HCT116 (cell line): ENCODE results near the gene VAMP8. TPM values are rescaled to one million over a fixed set of nuclear protein-coding genes. Genes with fewer than 3 reads are reported as not detected.

Experiments used
- ATAC-seq: fragments of 200-7000 bp; cut with Tn5 transposase; 2 replicates; pipeline ENCODE4 v1.9.1; 2020; ENCODE audit warnings: mild to moderate bottlenecking, moderate library complexity
- BruUV-seq: library from RNA; stranded (reverse); fragments of 400-500 nt; replicated peaks from 2 replicates; lab custom pipeline; 2021; lab: Mats Ljungman, UMichigan
- CTCF ChIA-PET: fragments of 300-600 bp; sonication (Branson Sonifier 250); formaldehyde crosslinking; loops from one replicate; lab custom pipeline; 2021; ENCODE audit warnings: antibody characterized with exemption; lab: Charles Lee
- POLR2A ChIA-PET: fragments of 300-600, 350-600 bp; sonication (Branson Sonifier 250); formaldehyde crosslinking; loops from one replicate; lab custom pipeline; 2021; ENCODE audit warnings: antibody characterized with exemption; lab: Charles Lee
- RAD21 ChIA-PET, 2 experiments: fragments of 300-600 bp; sonication (Branson Sonifier 250); formaldehyde crosslinking; loops; one replicate each; lab custom pipeline; 2023; ENCODE audit warnings: low total read pairs in 2 of 2; ENCODE audit not compliant: uncharacterized antibody in 2 of 2, unreplicated experiment in 2 of 2, low non-redundant PET in 1 of 2; lab: Charles Lee
- DNase-seq: peaks from one replicate; pipeline ENCODE4 v3.0.0-alpha.2; 2010; ENCODE audit warnings: low read depth, low spot score
- H2AFZ ChIP-seq: fragments of 200-600 bp; shearing (Covaris generic), sonication (generic); 2 replicates; pipeline ENCODE4 v1.6.1; 2017; ENCODE audit warnings: low read depth, mixed run types, mixed read lengths, antibody characterized with exemption, low read length; ENCODE audit not compliant: poor library complexity, severe bottlenecking
- H3K27ac ChIP-seq: 2 replicates; pipeline ENCODE4 v1.5.1; 2012; ENCODE audit warnings: low read depth, low read length
- H3K27me3 ChIP-seq: fragments of 200-600 bp; sonication (generic); 2 replicates; pipeline ENCODE4 v1.6.1; 2016; ENCODE audit warnings: mixed run types, low read length, mixed read lengths; ENCODE audit not compliant: insufficient read depth
- H3K36me3 ChIP-seq, 2 experiments: fragments of 200-500 bp in 1 of 2; fragments of 200-600 bp in 1 of 2; sonication (Bioruptor generic) in 1 of 2; sonication (generic) in 1 of 2; 2 replicates each; pipeline versions ENCODE4 v1.5.1 to v1.6.1; 2014 to 2016; ENCODE audit warnings: low read length in 2 of 2, inconsistent platforms in 1 of 2, mixed read lengths in 1 of 2, mixed run types in 1 of 2; ENCODE audit not compliant: insufficient read depth in 2 of 2, control insufficient read depth in 1 of 2
- H3K4me1 ChIP-seq, 2 experiments: fragments of 200-600 bp in 1 of 2; sonication (generic) in 1 of 2; 2 replicates each; pipeline versions ENCODE4 v1.5.1 to v1.6.1; 2012 to 2017; ENCODE audit warnings: low read length in 2 of 2, inconsistent platforms in 1 of 2, mild to moderate bottlenecking in 1 of 2, mixed read lengths in 1 of 2, mixed run types in 1 of 2, moderate library complexity in 1 of 2; ENCODE audit not compliant: insufficient read depth in 2 of 2, control insufficient read depth in 1 of 2
- H3K4me2 ChIP-seq: fragments of 200-600 bp; sonication (generic); 2 replicates; pipeline ENCODE4 v1.6.1; 2017; ENCODE audit warnings: mixed run types, low read length, mixed read lengths
- H3K4me3 ChIP-seq, 2 experiments: fragments of 200-600 bp in 1 of 2; sonication (generic) in 1 of 2; replicated peaks in 1 of 2; 2 replicates each; pipeline ENCODE4 v1.5.1; 2011 to 2016; ENCODE audit warnings: low read length in 2 of 2, control low read depth in 1 of 2, low read depth in 1 of 2, mild to moderate bottlenecking in 1 of 2, mixed read lengths in 1 of 2, mixed run types in 1 of 2
- H3K79me2 ChIP-seq: fragments of 200-600 bp; sonication (generic); 2 replicates; pipeline ENCODE4 v1.6.1; 2017; ENCODE audit warnings: mild to moderate bottlenecking, mixed run types, low read length, moderate library complexity, mixed read lengths; ENCODE audit not compliant: insufficient read depth
- H3K9ac ChIP-seq: fragments of 200-600 bp; sonication (generic); 2 replicates; pipeline ENCODE4 v1.6.1; 2016; ENCODE audit warnings: low read length, mixed read lengths
- H3K9me2 ChIP-seq: fragments of 200-600 bp; sonication (generic), shearing (Covaris generic); 2 replicates; pipeline ENCODE4 v1.6.1; 2017; ENCODE audit warnings: mixed run types, mild to moderate bottlenecking, moderate library complexity; ENCODE audit not compliant: insufficient read depth
- H3K9me3 ChIP-seq, 2 experiments: fragments of 200-500 bp in 1 of 2; fragments of 200-600 bp in 1 of 2; sonication (Bioruptor generic) in 1 of 2; sonication (generic) in 1 of 2; 2 replicates each; pipeline ENCODE4 v1.6.1; 2014 to 2017; ENCODE audit warnings: low read length in 2 of 2, mixed read lengths in 2 of 2, inconsistent platforms in 1 of 2, low read depth in 1 of 2, mild to moderate bottlenecking in 1 of 2, mixed run types in 1 of 2, moderate library complexity in 1 of 2; ENCODE audit not compliant: control insufficient read depth in 1 of 2, insufficient read depth in 1 of 2
- H4K20me1 ChIP-seq: fragments of 200-600 bp; sonication (generic), shearing (Covaris generic); 2 replicates; pipeline ENCODE4 v1.6.1; 2017; ENCODE audit warnings: mixed run types, mild to moderate bottlenecking, moderate library complexity; ENCODE audit not compliant: insufficient read depth
- JUND ChIP-seq: IDR thresholded peaks from 2 replicates; pipeline ENCODE4 v1.6.1; 2012
- MAX ChIP-seq: IDR thresholded peaks from 2 replicates; pipeline ENCODE4 v1.6.1; 2012
- RAD21 ChIP-seq: IDR thresholded peaks from 2 replicates; pipeline ENCODE4 v1.6.1; 2012; ENCODE audit warnings: low read depth, mild to moderate bottlenecking
- REST ChIP-seq: IDR thresholded peaks from 2 replicates; pipeline ENCODE4 v1.6.1; 2012; ENCODE audit warnings: low read depth
- SP1 ChIP-seq: IDR thresholded peaks from 2 replicates; pipeline ENCODE4 v1.6.1; 2012; ENCODE audit warnings: low read depth
- intact Hi-C: fragments of 100-400 bp; cut with micrococcal nuclease; formaldehyde crosslinking; loops from 2 replicates; pipeline ENCODE4 v1.10.0; 2022
- total RNA-seq: library from RNA; stranded (reverse); gene quantifications from one replicate; pipeline ENCODE4 v1.2.1, GENCODE V29; 2021; ENCODE audit not compliant: unreplicated experiment

Gene VAMP8
- total RNA-seq, 1 experiment from 2014 or later = 52.6 TPM

- Histone ChIP-seq H3K27me3 (no peaks in the 10 kb centered on the region), H3K9me3 (no peaks in the 10 kb centered on the region), H3K9me2 (no peaks in the 10 kb centered on the region), H3K9ac (no peak overlapping the region), H3K4me1 (peaks cover 0 to 4% of the 10 kb centered on the region in 2 experiments; a peak in 3 of 4 replicates), H3K36me3 (peaks cover 24 to 40% of the 10 kb centered on the region in 2 experiments; a peak in 3 of 4 replicates), H3K79me2 (peaks cover 24% of the 10 kb centered on the region), H4K20me1 (no peaks in the 10 kb centered on the region; the same call in 1 of the 2 replicates), H3K4me2 (no peak overlapping the region), H2AFZ (no peak overlapping the region)
- POLR2A ChIA-PET = no interaction called here
- no TSS peak for BruUV-seq
- CTCF ChIA-PET = interaction anchor here (1.5 kb wide), 1 partner anchor 16 kb away, joined by 4 read pairs; the partner anchor contains the start of gene MAT2A
- intact Hi-C loops = loop anchor here (10.0 kb wide), 1 partner anchor 230 kb away; the partner anchor contains the start of gene TGOLN2
- ATAC-seq = no peak
- RAD21 ChIA-PET = no interaction called here
- no peak for TF ChIP-seq RAD21
- TF ChIP-seq MAX = no peak
- TF ChIP-seq SP1 = no peak
- TF ChIP-seq REST = no peak
- TF ChIP-seq JUND = no peak
- TF ChIP-seq, all 23 proteins: peak for 0
- Histone ChIP-seq H3K27ac (no peak overlapping the region), H3K4me3 (no peak overlapping the region)
- DNase-seq = no peak
Observed at GRCh38 chr2:85554980-85555612, 22.3 kb upstream of the VAMP8 start.
